Erythroblast (primary cell): ENCODE data around the gene LAMB4.

Experiments
- GATA1 ChIP-seq: IDR thresholded peaks from 2 replicates; pipeline ENCODE4 v1.6.1; 2011; ENCODE audit warnings: low read depth, mild to moderate bottlenecking, control low read depth, low read length, moderate library complexity
- POLR2A ChIP-seq: IDR thresholded peaks from 2 replicates; pipeline ENCODE4 v1.6.1; 2011; ENCODE audit warnings: mild to moderate bottlenecking, low read length

GRCh38 chr7:108130261-108130660, at the start of gene LAMB4:
- no peak for TF ChIP-seq GATA1
- no peak for TF ChIP-seq POLR2A
